ENCODE measurements around the gene FAIM2.
"Not testable (repeated sequence)": the region's sequence is repeated elsewhere in the genome, so short reads cannot be mapped to it uniquely, and the experiment has no call there.

The FAIM2 gene

GRCh38 chr12:49872381-49872780 is 31.3 kb downstream of the FAIM2 start:
- in situ Hi-C loops (cut with HindIII; ENCODE audit: low sequenced_read_pairs): no loop called here
- no peak for TF ChIP-seq CTCF (IDR thresholded peaks at IDR 0.05; ENCODE audit: low read depth, low read length, missing control alignments)
- no peak overlapping the region for H3K4me3 ChIP-seq (ENCODE audit: low read depth, low read length)
- no peak for DNase-seq (ENCODE audit: low read depth)

GRCh38 chr12:49871811-49872251 is 31.9 kb downstream of the FAIM2 start:
- in situ Hi-C loops (cut with HindIII; ENCODE audit: low sequenced_read_pairs); H3K4me3 ChIP-seq (ENCODE audit: low read depth, low read length); DNase-seq (ENCODE audit: low read depth): not testable (repeated sequence)

- in situ Hi-C loops (cut with HindIII; ENCODE audit: low sequenced_read_pairs): no loop called here
- TF ChIP-seq CTCF (IDR thresholded peaks at IDR 0.05; ENCODE audit: low read depth, low read length, missing control alignments): no peak
- H3K4me3 ChIP-seq (ENCODE audit: low read depth, low read length): no peak overlapping the region
- no peak for DNase-seq (ENCODE audit: low read depth)
These were observed 32.5 kb downstream of the FAIM2 start for GRCh38 chr12:49871263-49871561.

GRCh38 chr12:49870501-49871262 is 33.0 kb downstream of the FAIM2 start:
- no peak for DNase-seq (ENCODE audit: low read depth)
- no peak for TF ChIP-seq CTCF (IDR thresholded peaks at IDR 0.05; ENCODE audit: low read depth, low read length, missing control alignments)
- in situ Hi-C loops (cut with HindIII; ENCODE audit: low sequenced_read_pairs): no loop called here
- H3K4me3 ChIP-seq (ENCODE audit: low read depth, low read length): no peak overlapping the region

DNA sequence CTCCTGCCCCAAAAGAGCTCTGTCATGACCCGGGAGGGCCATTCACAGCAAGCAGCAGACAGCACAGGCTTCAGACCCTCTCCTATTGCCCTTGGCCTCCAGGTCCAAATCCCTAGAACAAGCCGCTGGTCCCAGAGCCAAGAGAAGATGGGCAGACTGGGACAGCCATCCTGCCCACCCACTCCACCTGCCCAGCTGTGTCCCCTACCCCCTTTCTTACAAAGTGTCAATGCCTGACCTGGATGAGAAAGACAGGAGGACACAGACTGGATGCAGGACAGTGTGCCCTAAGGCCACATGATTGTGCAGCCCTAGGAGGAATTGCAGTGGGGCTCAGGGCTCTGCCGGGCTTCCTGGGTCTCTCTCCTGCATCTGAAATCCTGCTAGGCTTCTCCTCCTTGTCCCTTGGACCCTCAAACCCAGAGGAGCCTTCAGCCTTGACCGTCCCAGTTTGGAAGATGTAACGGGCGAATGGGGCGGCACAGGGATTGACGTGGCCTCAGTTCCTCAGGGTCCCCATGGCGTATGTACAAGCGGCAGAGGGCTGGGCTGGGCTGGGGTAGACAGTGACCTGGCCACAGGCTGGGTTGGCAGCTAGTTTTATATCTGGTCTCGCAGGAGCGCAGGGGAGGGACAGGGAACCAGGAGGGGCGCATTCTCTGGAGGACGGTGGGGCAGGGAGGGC is 33.7 kb downstream of the FAIM2 start:
- no peak for TF ChIP-seq CTCF (IDR thresholded peaks at IDR 0.05; ENCODE audit: low read depth, low read length, missing control alignments)
- H3K4me3 ChIP-seq (ENCODE audit: low read depth, low read length): no peak overlapping the region
- DNase-seq (ENCODE audit: low read depth): no peak
- in situ Hi-C loops (cut with HindIII; ENCODE audit: low sequenced_read_pairs): no loop called here

DNA sequence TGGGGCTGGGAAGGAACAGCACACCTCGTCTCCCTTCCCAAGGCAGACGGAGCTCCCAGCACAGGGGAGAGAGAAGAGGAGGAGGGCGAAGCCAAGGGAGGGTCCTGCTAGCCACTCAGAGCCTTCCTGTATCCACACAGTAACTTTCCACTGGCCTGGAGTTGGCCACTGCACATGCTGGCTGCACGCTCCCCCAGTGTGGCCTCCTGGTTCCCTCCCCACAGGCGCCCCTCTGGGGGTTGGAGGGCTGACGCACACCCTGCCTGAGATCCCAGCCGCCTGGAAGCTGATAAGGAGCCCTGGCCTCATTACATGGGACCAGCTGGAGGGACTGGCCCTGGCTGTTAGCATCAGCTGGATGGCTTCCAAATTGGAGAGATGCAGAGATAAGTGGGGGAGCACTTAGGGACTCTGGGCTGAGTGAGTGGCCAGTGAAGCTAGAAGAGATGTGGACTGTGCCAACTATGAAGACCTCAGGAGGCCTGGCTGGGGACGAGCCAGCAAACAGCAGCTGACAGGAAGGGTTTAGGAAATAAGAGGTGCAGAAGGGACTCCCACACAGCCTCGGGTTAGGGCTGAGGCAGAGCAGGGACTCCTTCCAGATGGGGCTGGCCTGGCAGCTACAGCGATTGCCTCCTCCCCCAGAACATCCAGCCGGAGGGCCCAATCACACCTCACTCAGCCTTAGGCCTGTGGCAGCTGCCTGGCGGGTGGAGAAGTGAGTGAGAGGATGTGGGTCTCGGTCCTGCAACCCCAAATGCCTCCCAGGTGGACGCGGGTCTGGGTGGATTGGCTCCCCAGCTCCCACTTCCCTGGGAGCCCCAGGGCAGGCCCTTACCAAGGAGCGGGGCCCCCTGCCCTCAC is 34.5 kb downstream of the FAIM2 start:
- H3K4me3 ChIP-seq (ENCODE audit: low read depth, low read length): no peak overlapping the region
- in situ Hi-C loops (cut with HindIII; ENCODE audit: low sequenced_read_pairs): no loop called here
- DNase-seq (ENCODE audit: low read depth): peak; percentile 58
- TF ChIP-seq CTCF (IDR thresholded peaks at IDR 0.05; ENCODE audit: low read depth, low read length, missing control alignments): no peak

All from astrocyte of the cerebellum (primary cell).